Measurements from ENCODE around the gene SORL1. TPM values are rescaled to one million over a fixed set of nuclear protein-coding genes. Genes with fewer than 3 reads are reported as not detected.

The SORL1 gene
- polyA plus RNA-seq, 1 donor from 2014 or later, result 6.5 TPM

- Histone ChIP-seq H3K27ac (ENCODE audit: low read length) (no peak overlapping the region), H3K27me3 (ENCODE audit: insufficient read depth, low read depth, low read length) (no peaks in the 10 kb centered on the region), H3K4me3 (ENCODE audit: low read length) (no peak overlapping the region), H2AFZ (ENCODE audit: low read depth, low read length) (no peak overlapping the region), H3K4me2 (ENCODE audit: low read length) (no peak overlapping the region), H4K20me1 (ENCODE audit: insufficient read depth) (no peaks in the 10 kb centered on the region), H3F3A (ENCODE audit: insufficient read depth, low read length, poor library complexity, severe bottlenecking) (no peaks in the 10 kb centered on the region), H3K79me2 (replicated peaks; ENCODE audit: insufficient read depth, low read length) (no peaks in the 10 kb centered on the region), H3K9me2 (ENCODE audit: insufficient read depth, low read length) (no peaks in the 10 kb centered on the region), H3K36me3 (ENCODE audit: insufficient read depth, low read length) (no peaks in the 10 kb centered on the region), H3K9ac (ENCODE audit: low read length) (no peak overlapping the region), H3K9me3 (ENCODE audit: low read length) (no peaks in the 10 kb centered on the region)
- no peak for TF ChIP-seq POLR2AphosphoS5 (IDR thresholded peaks at IDR 0.05)
- no peak for TF ChIP-seq MXI1 (conservative IDR thresholded peaks at IDR 0.05; ENCODE audit: poor library complexity, severe bottlenecking)
- no peak for TF ChIP-seq CTCF (IDR thresholded peaks at IDR 0.05; ENCODE audit: poor library complexity, severe bottlenecking)
- no peak for TF ChIP-seq TAF1 (IDR thresholded peaks at IDR 0.05; ENCODE audit: low read depth)
- TF ChIP-seq RAD21 (conservative IDR thresholded peaks at IDR 0.05), result no peak
- TF ChIP-seq EP300 (conservative IDR thresholded peaks at IDR 0.05; ENCODE audit: poor library complexity, severe bottlenecking), result no peak
- no peak for TF ChIP-seq SMC3 (conservative IDR thresholded peaks at IDR 0.05; ENCODE audit: poor library complexity)
These were observed 61.7 kb downstream of the SORL1 start for GRCh38 chr11:121513807-121514206.

GRCh38 chr11:121514432-121515334 lies 62.6 kb downstream of the SORL1 start:
- Histone ChIP-seq H3K36me3 (ENCODE audit: insufficient read depth, low read length) (no peaks in the 10 kb centered on the region), H3F3A (ENCODE audit: insufficient read depth, low read length, poor library complexity, severe bottlenecking) (no peaks in the 10 kb centered on the region), H2AFZ (ENCODE audit: low read depth, low read length) (no peak overlapping the region), H3K27ac (ENCODE audit: low read length) (no peak overlapping the region), H3K4me2 (ENCODE audit: low read length) (no peak overlapping the region), H4K20me1 (ENCODE audit: insufficient read depth) (no peaks in the 10 kb centered on the region), H3K4me3 (ENCODE audit: low read length) (no peak overlapping the region), H3K79me2 (replicated peaks; ENCODE audit: insufficient read depth, low read length) (no peaks in the 10 kb centered on the region), H3K27me3 (ENCODE audit: insufficient read depth, low read depth, low read length) (no peaks in the 10 kb centered on the region), H3K9ac (ENCODE audit: low read length) (no peak overlapping the region), H3K9me3 (ENCODE audit: low read length) (no peaks in the 10 kb centered on the region), H3K9me2 (ENCODE audit: insufficient read depth, low read length) (no peaks in the 10 kb centered on the region)
- no peak for TF ChIP-seq CTCF (IDR thresholded peaks at IDR 0.05; ENCODE audit: poor library complexity, severe bottlenecking)
- no peak for TF ChIP-seq RAD21 (conservative IDR thresholded peaks at IDR 0.05)
- no peak for TF ChIP-seq EZH2 (IDR thresholded peaks at IDR 0.05; ENCODE audit: borderline replicate concordance, insufficient read depth, low read length, poor library complexity, severe bottlenecking)
- no peak for TF ChIP-seq POLR2AphosphoS5 (IDR thresholded peaks at IDR 0.05)
- no peak for TF ChIP-seq MXI1 (conservative IDR thresholded peaks at IDR 0.05; ENCODE audit: poor library complexity, severe bottlenecking)
- TF ChIP-seq SMC3 (conservative IDR thresholded peaks at IDR 0.05; ENCODE audit: poor library complexity), result no peak
- no peak for TF ChIP-seq TAF1 (IDR thresholded peaks at IDR 0.05; ENCODE audit: low read depth)
- TF ChIP-seq REST (IDR thresholded peaks at IDR 0.05; ENCODE audit: borderline replicate concordance), result no peak
- TF ChIP-seq EP300 (conservative IDR thresholded peaks at IDR 0.05; ENCODE audit: poor library complexity, severe bottlenecking), result no peak

All from neural cell (in vitro differentiated cells).